HG03460 (cell line): ENCODE results near the gene SLCO1B1.
A peak's percentile ranks its signal among the peaks of the same experiment; 100 is the strongest.
"Not testable (repeated sequence)": the region's sequence is repeated elsewhere in the genome, so short reads cannot be mapped to it uniquely, and the experiment has no call there.

Experiments used
- ATAC-seq: cut with Tn5 transposase; IDR thresholded peaks from one replicate; pipeline ENCODE4 v1.9.1; 2021; ENCODE audit not compliant: unreplicated experiment

The SLCO1B1 gene, protein sequence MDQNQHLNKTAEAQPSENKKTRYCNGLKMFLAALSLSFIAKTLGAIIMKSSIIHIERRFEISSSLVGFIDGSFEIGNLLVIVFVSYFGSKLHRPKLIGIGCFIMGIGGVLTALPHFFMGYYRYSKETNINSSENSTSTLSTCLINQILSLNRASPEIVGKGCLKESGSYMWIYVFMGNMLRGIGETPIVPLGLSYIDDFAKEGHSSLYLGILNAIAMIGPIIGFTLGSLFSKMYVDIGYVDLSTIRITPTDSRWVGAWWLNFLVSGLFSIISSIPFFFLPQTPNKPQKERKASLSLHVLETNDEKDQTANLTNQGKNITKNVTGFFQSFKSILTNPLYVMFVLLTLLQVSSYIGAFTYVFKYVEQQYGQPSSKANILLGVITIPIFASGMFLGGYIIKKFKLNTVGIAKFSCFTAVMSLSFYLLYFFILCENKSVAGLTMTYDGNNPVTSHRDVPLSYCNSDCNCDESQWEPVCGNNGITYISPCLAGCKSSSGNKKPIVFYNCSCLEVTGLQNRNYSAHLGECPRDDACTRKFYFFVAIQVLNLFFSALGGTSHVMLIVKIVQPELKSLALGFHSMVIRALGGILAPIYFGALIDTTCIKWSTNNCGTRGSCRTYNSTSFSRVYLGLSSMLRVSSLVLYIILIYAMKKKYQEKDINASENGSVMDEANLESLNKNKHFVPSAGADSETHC

DNA sequence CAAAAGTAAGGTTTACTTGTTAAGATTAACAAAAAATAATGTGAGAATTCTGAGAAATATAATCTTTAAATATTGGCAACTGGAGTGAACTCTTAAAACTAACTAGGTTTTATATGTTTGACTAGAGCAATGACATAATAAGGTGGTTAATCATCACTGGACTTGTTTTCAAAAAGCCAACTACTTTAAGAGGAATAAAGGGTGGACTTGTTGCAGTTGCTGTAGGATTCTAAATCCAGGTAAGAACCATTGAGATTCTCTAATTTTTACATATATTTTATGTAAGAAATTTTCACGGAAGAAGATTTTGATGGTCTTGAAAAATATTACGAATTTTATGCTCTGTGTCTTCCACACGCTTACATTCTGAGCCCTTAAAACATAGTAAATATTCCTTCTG lies at the start of gene SLCO1B1:
TSS of gene SLCO1B1 (plus strand) at position 197 of the 400 bp plus-strand sequence. CDS start 10,381 bp downstream, outside the sequence.
- no peak for ATAC-seq

DNA sequence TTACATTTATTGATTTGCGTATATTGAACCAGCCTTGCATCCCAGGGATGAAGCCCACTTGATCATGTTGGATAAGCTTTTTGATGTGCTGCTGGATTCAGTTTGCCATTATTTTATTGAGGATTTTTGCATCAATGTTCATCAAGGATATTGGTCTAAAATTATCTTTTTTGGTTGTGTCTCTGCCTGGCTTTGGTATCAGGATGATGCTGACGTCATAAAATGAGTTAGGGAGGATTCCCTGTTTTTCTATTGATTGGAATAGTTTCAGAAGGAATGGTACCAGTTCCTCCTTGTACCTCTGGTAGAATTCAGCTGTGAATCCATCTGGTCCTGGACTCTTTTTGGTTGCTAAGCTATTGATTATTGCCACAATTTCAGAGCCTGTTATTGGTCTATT lies 46.2 kb upstream of the SLCO1B1 start:
- not testable (repeated sequence) for ATAC-seq

DNA sequence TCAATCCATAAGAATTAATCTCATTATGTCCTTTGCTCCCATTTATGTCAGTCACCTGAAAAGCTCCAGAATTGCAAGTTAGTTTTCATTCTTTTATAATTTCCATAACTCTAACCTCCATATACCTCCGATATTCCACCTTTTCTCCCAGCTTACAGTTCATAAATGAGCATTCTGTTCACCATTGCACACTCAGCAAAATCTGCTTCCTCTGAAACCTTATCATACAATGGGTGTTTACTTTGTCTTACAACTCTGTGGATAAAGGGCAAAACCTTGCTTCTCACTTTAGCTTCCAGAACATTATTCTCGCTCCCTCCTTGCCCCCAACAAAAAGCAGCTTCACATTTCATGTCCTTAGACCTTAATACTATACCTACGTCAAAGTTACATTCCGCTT lies 19.3 kb upstream of the SLCO1B1 start:
- no peak for ATAC-seq

DNA sequence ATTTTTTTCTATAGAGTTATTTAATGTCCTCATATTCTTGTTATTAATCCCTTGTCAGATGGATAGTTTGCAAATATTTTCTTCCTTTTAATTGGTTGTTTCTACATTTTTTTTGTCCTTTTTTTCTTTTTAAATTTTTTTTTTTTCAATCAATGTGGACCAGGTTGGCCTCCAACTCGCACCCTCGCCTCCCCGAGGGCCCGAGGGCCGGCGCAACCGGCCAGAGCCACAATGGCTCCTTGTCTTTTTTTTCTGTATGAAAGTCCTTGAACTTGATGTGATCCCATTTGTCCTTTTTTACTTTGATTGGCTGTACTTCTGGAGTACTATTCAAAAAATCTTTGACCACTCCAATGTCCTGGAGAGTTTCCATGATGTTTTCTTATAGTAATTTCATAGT lies 17.7 kb upstream of the SLCO1B1 start:
- no peak for ATAC-seq

DNA sequence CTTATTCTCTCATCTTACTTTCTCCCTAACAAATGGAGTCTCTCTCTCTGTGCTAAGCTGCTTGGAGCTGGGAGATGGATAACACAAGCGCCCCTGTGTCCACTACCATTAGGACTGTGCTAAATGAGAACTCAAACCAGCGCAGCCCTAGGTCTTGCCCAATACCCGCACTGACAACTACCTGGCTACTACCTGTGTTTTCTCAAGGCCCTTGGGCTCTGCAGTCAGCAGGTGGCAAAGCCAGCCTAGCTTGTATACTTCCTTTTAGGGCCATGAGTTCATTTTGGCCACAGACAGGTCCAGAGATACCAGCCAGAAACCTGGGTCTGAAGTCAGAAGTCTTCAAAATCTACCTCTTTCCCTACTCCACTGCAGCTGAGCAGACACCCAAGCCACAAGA lies 13.0 kb upstream of the SLCO1B1 start:
- ATAC-seq: no peak

DNA sequence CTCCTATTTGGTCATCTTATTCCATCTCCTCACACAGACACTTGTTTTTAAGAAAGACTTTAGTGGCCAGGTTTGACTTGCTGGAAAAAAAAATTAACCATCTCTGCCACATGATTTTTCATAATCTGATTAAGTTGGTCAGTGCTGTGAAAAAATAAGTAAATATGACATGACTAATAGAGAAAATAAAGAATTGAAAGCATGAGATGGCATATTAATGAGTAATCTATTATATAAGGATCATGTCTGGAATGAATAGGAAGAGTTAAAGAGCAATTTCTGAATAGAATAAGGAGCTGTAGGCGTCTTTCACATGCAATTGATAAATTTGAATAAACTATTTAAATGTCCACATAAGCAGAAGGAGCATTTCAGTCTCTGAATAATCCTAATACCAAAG lies 12.2 kb upstream of the SLCO1B1 start:
- ATAC-seq: no peak

DNA sequence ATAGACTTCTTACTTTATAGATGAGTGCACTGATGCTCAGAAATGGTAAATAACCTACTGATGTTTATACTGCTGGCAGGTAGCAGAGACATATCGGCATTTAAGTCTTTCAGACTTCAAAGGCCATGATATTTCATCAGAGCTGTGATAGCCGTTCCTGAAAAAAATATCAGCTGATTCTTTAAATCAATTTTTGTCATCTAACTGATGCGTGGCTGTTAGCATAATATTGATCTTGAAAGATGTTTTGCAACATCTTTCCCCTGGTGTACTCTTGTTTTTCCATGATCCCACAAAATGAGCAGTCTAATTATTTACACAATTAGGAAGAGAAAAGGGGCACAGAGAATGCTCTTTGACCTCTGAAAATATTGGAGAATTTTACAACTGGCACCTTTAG lies 1.6 kb upstream of the SLCO1B1 start:
- ATAC-seq: no peak

DNA sequence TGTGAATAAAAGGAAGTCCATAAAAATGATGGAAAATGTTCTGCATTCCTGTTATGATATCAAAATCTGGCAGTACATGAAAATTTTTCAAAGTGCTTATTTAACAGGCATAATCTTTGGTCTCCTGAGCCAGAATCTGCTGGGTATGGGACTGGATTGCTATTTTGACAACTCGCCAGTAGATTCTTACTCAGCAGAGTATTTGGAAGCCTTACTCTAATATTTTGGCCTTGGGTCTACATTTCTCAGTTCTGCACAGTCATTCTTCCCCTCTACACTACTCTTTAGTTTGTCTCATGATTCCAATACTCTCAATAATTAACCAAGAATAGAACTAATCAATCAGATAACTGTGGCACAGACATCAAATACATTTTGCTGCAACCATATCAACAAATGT lies 1.1 kb upstream of the SLCO1B1 start:
- no peak for ATAC-seq

DNA sequence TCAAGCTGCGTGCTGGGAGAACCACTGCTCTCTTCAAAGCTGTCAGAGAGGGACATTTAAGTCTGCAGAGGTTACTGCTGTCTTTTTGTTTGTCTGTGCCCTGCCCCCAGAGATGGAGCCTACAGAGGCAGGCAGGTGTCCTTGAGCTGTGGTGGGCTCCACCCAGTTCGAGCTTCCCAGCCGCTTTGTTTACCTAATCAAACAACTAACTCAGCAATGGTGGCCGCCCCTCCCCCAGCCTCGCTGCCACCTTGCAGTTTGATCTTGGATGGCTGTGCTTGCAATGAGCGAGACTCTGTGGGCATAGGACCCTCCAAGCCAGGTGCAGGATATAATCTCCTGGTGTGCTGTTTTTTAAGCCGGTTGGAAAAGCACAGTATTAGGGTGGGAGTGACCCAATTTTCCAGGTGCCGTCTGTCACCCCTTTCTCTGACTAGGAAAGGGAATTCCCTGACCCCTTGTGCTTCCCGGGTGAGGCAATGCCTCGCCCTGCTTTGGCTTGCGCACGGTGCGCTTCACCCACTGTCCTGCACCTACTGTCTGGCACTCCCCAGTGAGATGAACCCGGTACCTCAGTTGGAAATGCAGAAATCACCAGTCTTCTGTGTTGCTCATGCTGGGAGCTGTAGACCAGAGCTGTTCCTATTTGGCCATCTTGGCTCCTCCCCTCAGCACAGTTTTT lies 6.5 kb downstream of the SLCO1B1 start:
- ATAC-seq: not testable (repeated sequence)

DNA sequence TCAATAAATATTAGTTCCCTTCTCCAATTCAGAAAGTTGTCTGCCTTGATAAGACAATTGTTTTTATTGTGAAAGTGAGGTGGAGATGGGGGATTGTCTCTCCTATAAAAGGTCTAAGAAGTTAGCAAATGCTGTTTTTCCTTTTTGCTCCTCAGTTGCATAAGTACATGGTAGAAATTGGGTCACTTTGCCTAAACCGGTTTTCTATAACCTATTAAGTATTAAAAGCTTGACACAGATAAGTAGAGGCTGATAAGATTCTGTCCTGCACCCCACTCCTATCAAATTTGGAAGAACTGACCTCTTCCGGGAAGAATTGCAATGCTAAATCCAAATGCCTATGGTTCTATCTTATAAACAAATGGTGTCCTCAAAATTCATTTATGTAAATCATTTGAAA lies 7.0 kb downstream of the SLCO1B1 start:
- no peak for ATAC-seq

DNA sequence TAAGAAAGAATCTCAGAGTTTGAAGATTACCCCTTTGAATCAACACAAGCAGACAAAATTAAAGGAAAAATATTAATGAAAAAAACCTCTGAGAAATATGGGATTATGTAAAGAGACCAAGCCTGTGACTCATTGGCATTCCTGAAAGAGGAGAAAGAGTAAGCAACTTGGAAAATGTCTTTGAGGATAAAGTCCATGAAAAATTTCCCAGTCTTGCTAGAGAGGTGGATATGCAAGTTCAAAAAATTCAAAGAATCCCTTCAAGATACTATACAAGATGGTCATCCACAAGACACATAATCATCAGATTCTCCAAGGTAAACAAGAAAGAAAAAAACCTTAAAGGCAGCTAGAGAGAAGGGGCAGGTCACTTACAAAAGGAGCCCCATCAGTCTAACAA lies 13.3 kb downstream of the SLCO1B1 start:
- no peak for ATAC-seq

DNA sequence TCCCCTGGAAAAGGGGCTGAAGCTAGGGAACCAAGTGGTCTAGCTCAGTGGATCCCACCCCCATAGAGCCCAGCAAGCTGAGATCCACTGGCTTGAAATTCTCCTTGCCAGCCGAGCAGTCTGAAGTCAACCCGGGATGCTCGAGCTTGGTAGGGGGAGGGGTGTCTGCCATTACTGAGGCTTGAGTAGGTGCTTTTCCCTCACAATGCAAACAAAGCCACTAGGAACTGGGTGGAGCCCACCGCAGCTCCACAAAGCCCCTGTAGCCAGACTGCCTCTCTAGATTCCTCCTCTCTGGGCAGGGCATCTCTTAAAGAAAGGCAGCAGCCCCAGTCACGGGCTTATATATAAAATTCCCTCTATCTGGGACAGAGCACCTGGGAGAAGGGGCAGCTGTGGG lies 18.9 kb downstream of the SLCO1B1 start:
- ATAC-seq: not testable (repeated sequence)

DNA sequence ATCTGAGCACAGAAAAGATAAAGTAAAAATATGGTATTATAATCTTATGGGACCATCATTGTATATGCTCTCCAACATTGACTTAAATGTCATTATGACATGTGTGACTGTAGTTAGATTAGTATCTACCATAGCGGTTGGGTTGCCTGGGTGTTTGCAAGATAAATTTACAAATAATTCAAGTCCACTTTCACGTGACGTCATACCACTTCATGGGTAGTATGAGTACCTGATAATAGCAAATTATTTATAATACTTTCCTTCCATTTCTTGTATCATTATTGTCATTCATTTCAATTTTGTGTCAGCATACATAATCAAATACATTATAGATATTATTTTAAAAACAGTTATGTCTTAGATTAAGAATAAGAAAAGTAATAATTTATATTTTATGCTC lies 20.2 kb downstream of the SLCO1B1 start:
- ATAC-seq: no peak

DNA sequence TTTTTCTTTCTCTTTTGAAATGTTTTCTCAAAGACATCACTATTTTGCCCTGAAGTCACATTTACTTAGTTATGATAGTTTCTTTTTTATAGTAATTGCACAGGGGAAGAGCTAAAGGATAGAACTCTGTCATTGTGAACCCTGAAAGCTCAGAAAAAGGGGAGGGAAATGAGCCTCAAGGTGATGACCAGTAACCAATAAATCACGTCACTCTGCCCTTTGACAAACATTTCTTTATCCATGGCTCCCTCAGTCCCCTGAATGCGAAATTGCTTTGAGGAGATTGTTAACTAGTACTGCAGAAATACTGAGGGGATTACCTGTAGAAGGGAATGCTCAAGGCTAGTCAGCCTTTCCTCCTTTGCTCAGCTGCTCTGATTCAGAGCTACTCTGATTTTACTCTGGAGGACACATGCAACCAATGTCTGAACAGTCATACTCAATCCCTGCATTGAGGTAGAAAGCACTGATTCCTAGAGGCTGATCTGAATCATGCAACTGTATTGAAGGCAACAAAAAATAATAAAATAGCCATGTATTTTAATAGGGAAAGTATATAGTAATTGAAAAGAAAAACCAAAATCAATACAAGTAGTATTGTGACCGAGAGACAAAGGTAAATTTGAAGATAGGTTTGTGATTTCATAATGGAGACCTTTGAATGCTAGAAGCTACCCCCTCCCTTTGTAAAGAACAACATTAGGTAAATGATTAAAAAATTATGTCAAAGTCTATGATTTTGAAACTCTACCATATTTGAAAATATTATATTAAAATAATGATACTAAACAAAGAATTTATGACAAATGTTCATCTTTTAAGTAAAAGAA lies 24.7 kb downstream of the SLCO1B1 start:
- ATAC-seq: no peak

DNA sequence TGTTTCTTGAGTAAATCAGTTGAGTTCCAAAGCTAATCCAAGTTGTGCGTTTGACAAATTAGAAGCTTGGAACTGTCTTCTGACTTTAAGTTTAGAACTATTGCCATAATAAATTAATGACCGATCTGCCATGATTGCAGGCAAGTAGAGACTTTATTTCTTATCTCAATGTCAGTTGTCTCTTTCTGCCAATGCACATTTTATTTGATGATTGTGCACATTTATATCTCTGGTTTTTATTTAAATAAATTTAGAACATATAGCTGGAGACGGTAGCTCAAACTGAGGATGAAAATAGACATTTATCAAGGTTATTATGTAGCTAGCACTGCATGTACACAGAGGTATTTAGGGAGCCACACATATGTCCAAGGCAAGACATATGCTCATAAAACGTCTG lies 34.1 kb downstream of the SLCO1B1 start:
- no peak for ATAC-seq

DNA sequence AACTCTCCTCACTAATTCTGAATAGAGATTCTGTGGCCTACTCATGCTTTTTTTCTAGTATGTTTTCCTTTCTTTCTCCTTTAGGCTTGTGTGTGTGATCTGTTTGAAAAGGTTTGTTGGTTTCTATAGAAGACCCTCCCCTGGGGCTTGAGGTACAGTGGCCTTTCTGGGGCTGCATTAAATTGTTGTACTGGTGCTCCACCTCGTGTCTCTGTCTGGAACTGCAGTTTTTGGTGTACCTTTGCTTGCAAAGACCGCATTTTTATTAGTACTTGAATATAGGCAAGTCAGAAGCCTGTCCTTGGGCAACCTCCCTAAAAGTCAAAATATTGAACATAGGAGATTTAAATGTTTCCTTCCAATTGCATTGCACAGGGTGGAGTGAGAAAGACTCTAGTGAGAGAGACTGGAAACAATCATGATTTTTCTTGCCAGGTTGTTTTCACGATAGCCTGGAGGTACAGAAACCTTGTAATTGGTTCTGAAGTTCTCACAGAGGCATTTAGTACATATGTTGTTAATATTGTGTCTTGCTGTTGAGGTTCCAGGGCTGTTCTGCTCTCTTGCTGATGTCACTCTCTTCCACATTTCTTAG lies 39.0 kb downstream of the SLCO1B1 start:
- ATAC-seq: peak; percentile 76

DNA sequence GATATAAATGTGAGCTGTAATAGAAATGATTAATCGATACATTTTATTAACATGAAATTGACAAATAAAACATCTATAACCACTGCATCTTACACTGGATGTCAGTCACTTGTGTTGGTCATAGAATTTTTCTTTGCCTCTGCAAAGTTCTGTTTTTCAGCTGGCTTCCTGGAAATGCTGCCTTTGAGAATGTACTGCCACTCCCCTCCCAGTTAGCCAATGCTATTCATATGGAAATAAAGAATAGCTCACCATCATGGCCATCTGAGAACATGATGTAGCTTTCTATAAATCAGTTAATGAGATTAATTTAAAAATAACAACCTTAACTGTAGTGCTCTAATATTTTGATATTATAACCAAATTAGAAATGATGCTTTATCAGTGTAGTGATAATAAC lies 41.1 kb downstream of the SLCO1B1 start:
- no peak for ATAC-seq

DNA sequence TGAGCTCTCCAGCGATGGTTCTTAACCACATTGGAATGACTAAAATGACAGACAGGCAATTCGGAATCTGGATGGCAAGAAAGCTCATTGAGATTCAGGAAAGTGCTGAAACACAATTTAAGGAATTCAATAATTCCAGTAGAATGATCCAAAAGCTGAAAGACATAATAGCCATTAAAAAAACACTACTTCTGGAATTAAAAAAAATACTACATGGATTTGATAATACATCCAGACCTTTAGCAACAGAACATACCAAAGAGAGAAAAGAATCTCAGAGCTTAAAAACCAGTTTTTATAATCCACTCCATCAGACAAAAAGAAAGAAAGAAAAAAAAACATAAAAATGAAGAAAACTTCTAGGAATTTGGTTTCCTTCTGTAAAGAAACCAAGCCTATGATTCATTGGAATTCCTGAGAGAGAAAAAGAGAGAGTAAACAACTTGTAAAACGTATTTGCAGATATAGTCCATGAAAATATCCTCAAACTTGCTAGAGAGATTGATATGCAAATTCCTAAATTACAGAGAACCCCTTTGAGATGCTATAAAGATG lies 52.8 kb downstream of the SLCO1B1 start:
- ATAC-seq: no peak

DNA sequence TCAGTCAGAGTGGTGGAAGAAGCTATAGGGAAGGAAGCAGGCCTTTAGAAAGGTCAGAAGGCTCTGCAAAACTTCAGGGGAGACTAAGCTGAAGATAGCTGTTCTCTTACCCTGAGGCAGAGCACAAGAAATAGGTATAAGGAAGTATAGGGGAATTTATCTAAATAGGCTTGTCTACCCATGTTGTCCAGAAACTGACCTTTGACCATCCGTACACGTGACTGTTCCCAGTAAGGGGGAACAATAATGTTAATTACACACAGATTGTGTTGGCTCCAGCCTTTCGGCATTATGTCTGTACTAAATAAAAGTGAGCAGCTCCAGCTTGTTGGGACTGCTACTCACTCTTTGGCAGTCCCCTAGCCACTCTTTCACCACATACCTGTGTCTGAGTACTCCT lies 59.0 kb downstream of the SLCO1B1 start:
- no peak for ATAC-seq

DNA sequence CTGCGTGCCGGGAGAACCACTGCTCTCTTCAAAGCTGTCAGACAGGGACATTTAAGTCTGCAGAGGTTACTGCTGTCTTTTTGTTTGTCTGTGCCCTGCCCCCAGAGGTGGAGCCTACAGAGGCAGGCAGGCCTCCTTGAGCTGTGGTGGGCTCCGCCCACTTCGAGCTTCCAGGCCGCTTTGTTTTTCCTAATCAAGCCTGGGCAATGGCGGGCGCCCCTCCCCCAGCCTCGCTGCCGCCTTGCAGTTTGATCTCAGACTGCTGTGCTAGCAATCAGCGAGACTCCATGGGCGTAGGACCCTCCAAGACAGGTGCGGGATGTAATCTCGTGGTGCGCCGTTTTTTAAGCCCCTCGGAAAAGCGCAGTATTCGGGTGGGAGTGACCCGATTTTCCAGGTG lies 83.4 kb downstream of the SLCO1B1 start:
- ATAC-seq: not testable (repeated sequence)
